Measurements from ENCODE around the gene SRRM2.

Gene SRRM2

DNA sequence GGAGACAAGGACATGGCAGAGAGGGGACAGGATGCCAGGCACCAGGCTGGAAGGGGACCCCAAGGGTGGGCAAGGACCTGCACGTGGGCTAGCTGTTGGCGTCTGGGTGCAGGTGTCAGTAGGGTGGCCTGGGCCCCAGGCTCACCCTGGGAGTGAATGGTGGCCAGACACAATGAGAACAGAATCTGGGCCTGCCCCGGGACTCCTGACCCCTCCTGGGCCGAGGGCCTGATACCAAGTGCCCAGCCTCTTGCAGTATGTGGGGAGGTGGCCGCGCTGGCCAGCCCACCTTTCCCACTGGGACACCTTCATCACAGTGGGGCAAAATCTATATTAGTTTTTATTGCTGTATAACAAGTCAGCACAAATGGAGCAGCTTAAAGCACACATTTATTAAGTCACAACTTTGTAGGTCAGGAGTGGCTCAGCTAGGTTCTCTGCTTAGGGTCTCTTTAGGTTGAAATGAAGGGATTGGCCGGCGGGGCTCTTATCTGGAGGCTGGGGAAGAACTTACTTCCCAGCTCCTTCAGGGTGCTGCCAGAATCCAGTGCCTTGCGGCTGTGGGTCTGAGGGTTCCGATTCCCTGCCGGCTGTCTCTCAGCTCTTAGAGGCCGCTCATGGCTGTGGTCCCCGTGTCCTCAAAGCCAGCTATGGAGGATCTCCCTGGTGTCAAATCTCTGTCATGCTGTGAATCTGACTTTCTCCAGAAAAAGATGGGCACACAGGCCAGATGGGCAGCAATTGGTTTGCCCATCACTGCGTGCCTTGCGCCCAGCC is 31.3 kb downstream of the SRRM2 start:
- Mint-ChIP-seq H3K36me3 (ENCODE audit: low read depth) (no peaks in the 10 kb centered on the region), H3K9me3 (no peaks in the 10 kb centered on the region), H3K27me3 (no peaks in the 10 kb centered on the region), H3K27ac (no peak overlapping the region), H3K4me1 (ENCODE audit: low read depth) (peaks cover 9% of the 10 kb centered on the region), H3K4me3 (peak overlapping the region; percentile 17)

DNA sequence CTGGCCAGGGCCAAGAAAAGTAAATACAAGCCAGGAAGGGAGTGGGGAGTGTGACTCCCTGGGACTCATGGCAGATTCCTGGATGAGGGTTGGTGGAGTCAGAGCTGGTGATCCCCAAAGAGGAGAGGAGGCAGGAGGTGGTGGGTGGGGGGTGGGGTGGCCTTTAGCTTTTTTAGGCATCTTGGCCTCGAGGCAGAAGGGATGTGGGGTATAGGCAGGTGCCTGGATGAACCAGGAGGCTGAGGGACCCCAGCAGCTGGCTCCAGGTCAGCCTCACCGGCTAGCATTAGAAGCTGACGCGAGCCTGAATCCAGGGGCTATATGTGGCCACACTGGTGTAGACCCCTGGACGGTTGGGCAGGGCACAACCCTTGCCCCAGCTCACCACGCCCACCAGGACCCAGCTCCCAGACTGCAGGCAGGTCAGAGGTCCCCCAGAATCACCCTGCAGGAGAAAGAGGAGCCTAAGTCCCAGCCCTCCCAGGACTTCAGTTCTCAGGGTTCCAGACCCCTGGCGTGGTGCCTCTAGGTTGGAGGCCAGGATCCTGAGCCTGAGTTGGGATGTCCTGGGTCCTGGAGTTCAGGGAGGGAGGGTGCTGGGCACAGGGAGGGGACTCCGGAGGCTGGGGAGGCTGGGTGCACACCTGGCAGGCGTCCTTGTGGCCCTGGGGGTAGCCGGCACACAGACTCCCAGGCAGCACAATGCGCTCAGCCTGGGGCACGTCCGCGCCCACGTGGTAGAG is 32.1 kb downstream of the SRRM2 start:
- Mint-ChIP-seq H3K4me3 (peak overlapping the region; percentile 85), H3K27ac (peak overlapping the region; percentile 94), H3K9me3 (no peaks in the 10 kb centered on the region), H3K36me3 (ENCODE audit: low read depth) (no peaks in the 10 kb centered on the region), H3K4me1 (ENCODE audit: low read depth) (peaks cover 7% of the 10 kb centered on the region), H3K27me3 (peaks cover 2% of the 10 kb centered on the region)

- Mint-ChIP-seq H3K36me3 (ENCODE audit: low read depth) (no peaks in the 10 kb centered on the region), H3K27ac (peak overlapping the region; percentile 94), H3K27me3 (peaks cover 7% of the 10 kb centered on the region), H3K4me3 (peak overlapping the region; percentile 85), H3K4me1 (ENCODE audit: low read depth) (peaks cover 7% of the 10 kb centered on the region), H3K9me3 (no peaks in the 10 kb centered on the region)
These were observed 32.9 kb downstream of the SRRM2 start for GRCh38 chr16:2785101-2785991.

- Mint-ChIP-seq H3K36me3 (ENCODE audit: low read depth) (no peaks in the 10 kb centered on the region), H3K27me3 (peaks cover 8% of the 10 kb centered on the region), H3K4me1 (ENCODE audit: low read depth) (peaks cover 7% of the 10 kb centered on the region), H3K4me3 (peak overlapping the region; percentile 71), H3K27ac (peak overlapping the region; percentile 58), H3K9me3 (no peaks in the 10 kb centered on the region)
These were observed 33.8 kb downstream of the SRRM2 start for GRCh38 chr16:2786061-2786825.

DNA sequence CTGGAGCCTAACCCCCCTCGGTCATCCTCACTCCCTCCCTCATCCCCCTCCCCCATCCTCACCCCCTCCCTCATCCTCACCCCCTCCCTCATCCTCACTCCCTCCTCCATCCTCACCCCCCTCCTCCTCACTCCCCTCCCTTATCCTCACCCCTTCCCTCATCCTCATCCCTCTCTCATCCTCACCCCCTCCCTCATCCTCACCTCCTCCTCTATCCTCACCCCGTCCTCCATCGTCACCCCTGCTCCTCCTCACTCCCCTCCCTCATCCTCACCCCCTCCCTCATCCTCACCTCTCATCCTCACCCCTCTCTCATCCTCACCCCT is 34.4 kb downstream of the SRRM2 start:
- Mint-ChIP-seq H3K27ac (no peak overlapping the region), H3K27me3 (peaks cover 11% of the 10 kb centered on the region), H3K4me3 (no peak overlapping the region)

DNA sequence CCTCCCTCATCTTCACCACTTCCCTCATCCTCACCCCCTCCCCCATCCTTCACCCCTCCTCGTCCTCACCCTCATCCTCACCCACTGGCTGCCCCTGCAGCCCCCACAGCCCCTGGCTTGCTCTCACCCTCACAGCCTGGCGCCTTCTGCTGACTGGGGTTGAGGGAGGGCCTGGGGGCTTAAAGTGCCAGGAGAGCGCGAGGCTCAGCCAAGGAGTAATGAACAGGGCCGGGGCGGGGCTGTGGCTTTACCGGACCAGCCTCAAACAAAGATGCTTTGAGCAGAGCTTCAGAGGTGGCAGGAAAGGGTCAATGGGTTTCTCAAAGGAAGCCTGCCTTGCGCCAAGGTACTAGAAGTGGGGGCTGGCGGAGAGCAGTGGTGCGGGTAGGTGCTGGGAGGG is 35.0 kb downstream of the SRRM2 start, which contains the start of gene PRSS33:
TSS of gene PRSS33 (minus strand) at position 155 of the 400 bp plus-strand sequence. CDS start 1,013 bp downstream, outside the sequence.
- peaks cover 7% of the 10 kb centered on the region for H3K4me1 Mint-ChIP-seq (ENCODE audit: low read depth)
- peak within 1 kb of the TSS; percentile 71 for H3K4me3 Mint-ChIP-seq
- peaks cover 11% of the 10 kb centered on the region for H3K27me3 Mint-ChIP-seq
- no peaks in the 10 kb centered on the region for H3K36me3 Mint-ChIP-seq (ENCODE audit: low read depth)
- H3K27ac Mint-ChIP-seq, result no peak within 1 kb of the TSS
- H3K9me3 Mint-ChIP-seq, result no peaks in the 10 kb centered on the region

More for the DNA sequence above, 34.4 kb downstream of the SRRM2 start:
- Mint-ChIP-seq H3K36me3 (ENCODE audit: low read depth) (no peaks in the 10 kb centered on the region), H3K9me3 (no peaks in the 10 kb centered on the region), H3K4me1 (ENCODE audit: low read depth) (peaks cover 7% of the 10 kb centered on the region)

- no peaks in the 10 kb centered on the region for H3K9me3 Mint-ChIP-seq
- no peak overlapping the region for H3K27ac Mint-ChIP-seq
- H3K36me3 Mint-ChIP-seq (ENCODE audit: low read depth), result no peaks in the 10 kb centered on the region
- H3K4me1 Mint-ChIP-seq (ENCODE audit: low read depth), result peaks cover 7% of the 10 kb centered on the region
- peaks cover 13% of the 10 kb centered on the region for H3K27me3 Mint-ChIP-seq
- H3K4me3 Mint-ChIP-seq, result no peak overlapping the region
These were observed 35.5 kb downstream of the SRRM2 start for GRCh38 chr16:2787961-2788360.

DNA sequence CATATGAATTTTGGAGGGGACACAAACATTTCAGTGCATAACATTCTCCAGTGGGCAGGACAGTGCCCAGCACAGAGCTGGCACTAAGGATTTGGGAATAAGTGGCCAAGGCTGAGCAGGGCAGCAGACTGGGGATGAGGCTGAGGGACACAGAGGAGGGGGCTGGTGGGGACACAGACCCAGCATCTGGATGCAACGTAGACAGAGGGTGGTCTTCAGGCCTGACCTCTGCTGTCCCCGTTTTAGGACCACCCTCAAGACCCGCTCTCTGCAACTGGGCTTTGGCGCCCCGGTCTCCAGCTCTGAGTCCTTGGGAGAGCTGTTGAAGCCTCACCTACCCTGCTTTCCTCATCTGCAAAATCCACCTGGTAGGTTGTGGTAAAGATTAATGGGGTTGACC is 38.2 kb downstream of the SRRM2 start:
- H3K9me3 Mint-ChIP-seq, result no peaks in the 10 kb centered on the region
- H3K27me3 Mint-ChIP-seq, result peaks cover 17% of the 10 kb centered on the region
- H3K36me3 Mint-ChIP-seq (ENCODE audit: low read depth), result no peaks in the 10 kb centered on the region
- H3K27ac Mint-ChIP-seq, result no peak overlapping the region
- no peak overlapping the region for H3K4me3 Mint-ChIP-seq
- H3K4me1 Mint-ChIP-seq (ENCODE audit: low read depth), result peaks cover 4% of the 10 kb centered on the region

GRCh38 chr16:2791174-2791573 is 38.7 kb downstream of the SRRM2 start:
- H3K4me3 Mint-ChIP-seq, result no peak overlapping the region
- peaks cover 1% of the 10 kb centered on the region for H3K4me1 Mint-ChIP-seq (ENCODE audit: low read depth)
- H3K27me3 Mint-ChIP-seq, result peaks cover 17% of the 10 kb centered on the region
- no peaks in the 10 kb centered on the region for H3K36me3 Mint-ChIP-seq (ENCODE audit: low read depth)
- no peak overlapping the region for H3K27ac Mint-ChIP-seq
- H3K9me3 Mint-ChIP-seq, result no peaks in the 10 kb centered on the region

- Mint-ChIP-seq H3K27me3 (peaks cover 17% of the 10 kb centered on the region), H3K4me3 (no peak overlapping the region), H3K4me1 (ENCODE audit: low read depth) (no peaks in the 10 kb centered on the region), H3K9me3 (no peaks in the 10 kb centered on the region), H3K27ac (no peak overlapping the region), H3K36me3 (ENCODE audit: low read depth) (no peaks in the 10 kb centered on the region)
These were observed 40.5 kb downstream of the SRRM2 start for GRCh38 chr16:2792940-2793339.

- no peaks in the 10 kb centered on the region for H3K36me3 Mint-ChIP-seq (ENCODE audit: low read depth)
- peaks cover 10% of the 10 kb centered on the region for H3K27me3 Mint-ChIP-seq
- H3K4me3 Mint-ChIP-seq, result no peak overlapping the region
- H3K27ac Mint-ChIP-seq, result no peak overlapping the region
- H3K9me3 Mint-ChIP-seq, result no peaks in the 10 kb centered on the region
- no peaks in the 10 kb centered on the region for H3K4me1 Mint-ChIP-seq (ENCODE audit: low read depth)
These were observed 43.1 kb downstream of the SRRM2 start for GRCh38 chr16:2795395-2796143.

DNA sequence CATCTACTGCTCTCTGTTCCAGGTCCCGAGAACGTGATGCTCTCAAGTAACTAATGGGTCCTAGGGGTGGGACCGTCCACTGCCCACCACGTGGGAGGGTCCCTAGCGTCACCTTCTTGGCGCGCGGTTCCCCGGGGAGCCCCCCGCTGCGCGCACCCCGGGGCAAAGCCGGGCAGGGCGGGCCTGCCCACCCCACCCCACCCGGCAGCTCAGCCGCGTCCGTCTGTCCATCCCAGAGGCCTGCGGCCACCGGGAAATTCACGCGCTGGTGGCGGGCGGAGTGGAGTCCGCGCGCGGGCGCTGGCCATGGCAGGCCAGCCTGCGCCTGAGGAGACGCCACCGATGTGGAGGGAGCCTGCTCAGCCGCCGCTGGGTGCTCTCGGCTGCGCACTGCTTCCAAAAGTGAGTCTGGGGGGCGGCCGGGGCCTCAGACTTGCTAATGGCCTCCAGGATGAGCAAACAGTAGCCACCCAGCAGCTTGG is 46.3 kb downstream of the SRRM2 start:
- Mint-ChIP-seq H3K9me3 (peaks cover 3% of the 10 kb centered on the region), H3K36me3 (ENCODE audit: low read depth) (peaks cover 2% of the 10 kb centered on the region), H3K27ac (no peak overlapping the region), H3K4me3 (no peak overlapping the region), H3K4me1 (ENCODE audit: low read depth) (no peaks in the 10 kb centered on the region), H3K27me3 (peaks cover 2% of the 10 kb centered on the region)

GRCh38 chr16:2799205-2799858 is 46.9 kb downstream of the SRRM2 start:
- Mint-ChIP-seq H3K27ac (no peak overlapping the region), H3K36me3 (ENCODE audit: low read depth) (peaks cover 4% of the 10 kb centered on the region), H3K27me3 (peaks cover 4% of the 10 kb centered on the region), H3K9me3 (peaks cover 6% of the 10 kb centered on the region), H3K4me3 (no peak overlapping the region), H3K4me1 (ENCODE audit: low read depth) (no peaks in the 10 kb centered on the region)
